CD4-positive, alpha-beta T cell treated with Interleukin-6 for 4 hours (primary cell): ENCODE data around the gene DTNBP1.

Experiments
- DNase-seq: peaks from one replicate; pipeline ENCODE4 v3.0.0-alpha.2; 2020; ENCODE audit warnings: mixed read lengths

DTNBP1 gene

GRCh38 chr6:15513131-15513771 lies 149.6 kb downstream of the DTNBP1 start:
- DNase-seq: no peak

GRCh38 chr6:15512721-15513120 lies 150.1 kb downstream of the DTNBP1 start:
- DNase-seq: no peak

DNA sequence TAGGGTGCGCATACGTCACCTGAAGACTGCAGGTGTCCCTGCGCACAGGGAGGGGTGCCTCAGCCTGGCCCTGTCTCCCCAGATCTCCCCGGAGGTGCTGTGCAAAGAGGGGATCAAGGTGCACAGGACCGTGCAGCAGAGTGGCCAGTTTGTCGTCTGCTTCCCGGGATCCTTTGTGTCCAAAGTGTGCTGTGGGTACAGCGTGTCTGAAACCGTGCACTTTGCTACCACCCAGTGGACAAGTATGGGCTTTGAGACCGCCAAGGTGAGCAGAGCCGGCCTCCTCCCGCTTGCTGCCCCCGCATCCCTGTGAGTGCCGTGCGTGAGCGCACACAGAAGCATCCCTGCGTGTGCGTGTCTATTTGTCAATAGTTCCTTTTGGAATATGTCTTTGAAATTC lies 150.7 kb downstream of the DTNBP1 start:
- DNase-seq: no peak

DNA sequence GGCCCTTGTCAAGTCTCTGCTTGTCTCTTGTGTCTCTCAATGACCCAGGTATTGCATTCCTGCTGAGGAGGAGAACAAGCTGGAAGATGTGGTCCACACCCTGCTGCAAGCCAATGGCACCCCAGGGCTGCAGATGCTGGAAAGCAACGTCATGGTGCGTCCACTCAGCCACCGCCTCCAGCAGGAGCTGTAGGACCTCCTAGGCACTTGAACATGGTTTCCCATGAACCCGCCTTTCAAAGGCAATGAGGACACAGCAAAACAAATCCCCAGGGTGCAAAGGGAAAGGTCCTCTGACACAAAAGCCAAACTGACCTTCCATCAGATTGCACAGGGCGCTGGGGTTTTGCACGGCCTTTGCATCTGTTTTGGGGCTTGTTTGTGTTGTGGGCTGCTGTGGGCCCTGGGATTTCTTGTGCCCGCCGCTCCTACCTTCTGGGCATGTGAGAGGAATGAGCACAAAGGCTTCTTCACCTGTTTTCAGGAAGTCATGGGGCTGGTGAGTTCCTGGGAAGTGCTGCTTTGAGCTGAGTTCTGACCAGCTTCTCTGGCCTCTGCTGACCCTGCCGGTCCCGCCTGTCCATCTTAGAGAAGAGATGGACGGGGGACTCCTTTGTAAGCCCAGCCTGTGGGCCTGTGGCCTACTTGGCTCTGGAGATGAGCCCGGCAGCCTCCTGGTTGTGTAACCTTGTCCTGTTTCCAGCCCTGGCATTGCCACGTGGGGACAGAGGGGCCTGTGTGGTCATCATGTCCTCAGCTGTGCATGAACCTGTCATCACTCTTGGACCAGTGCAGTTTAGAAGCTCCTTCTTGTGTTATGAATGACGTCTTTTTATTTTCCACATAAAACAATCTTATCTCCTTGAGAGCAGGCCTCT lies 151.3 kb downstream of the DTNBP1 start:
- no peak for DNase-seq

DNA sequence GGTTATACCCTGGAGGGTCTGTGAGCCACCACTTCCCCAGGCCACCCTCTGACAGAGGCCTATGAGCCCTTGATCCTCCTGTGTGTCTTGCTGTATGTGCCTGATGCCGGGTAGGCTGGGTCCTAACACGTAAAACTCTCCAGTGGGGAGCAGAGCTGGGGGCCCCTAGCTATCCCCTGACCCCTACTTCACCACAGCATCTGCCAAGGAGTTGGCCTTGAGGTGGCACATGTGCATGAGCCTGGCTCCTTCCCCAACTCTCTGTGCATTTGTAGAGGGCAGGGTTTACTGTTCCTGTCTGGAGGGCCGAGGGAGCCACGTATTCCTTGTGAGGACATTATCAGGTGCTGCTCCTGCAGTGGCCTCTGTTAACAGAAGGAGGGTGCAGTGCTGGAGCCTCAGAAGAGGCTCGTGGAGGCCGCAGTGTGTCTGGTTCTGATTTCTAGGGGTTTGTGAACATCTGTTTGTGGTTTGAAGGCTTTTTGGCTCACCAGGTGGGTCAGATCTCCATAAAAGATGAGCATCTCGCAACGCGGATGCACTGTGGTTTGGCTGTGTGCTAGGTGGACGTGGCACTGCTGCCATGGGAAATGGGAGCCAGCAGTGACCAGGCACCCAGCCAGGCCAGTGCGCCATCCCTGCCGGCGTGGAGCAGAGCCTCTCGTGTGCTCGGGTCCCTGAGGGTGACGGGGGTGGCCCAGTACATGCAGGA lies 152.1 kb downstream of the DTNBP1 start:
- no peak for DNase-seq

DNA sequence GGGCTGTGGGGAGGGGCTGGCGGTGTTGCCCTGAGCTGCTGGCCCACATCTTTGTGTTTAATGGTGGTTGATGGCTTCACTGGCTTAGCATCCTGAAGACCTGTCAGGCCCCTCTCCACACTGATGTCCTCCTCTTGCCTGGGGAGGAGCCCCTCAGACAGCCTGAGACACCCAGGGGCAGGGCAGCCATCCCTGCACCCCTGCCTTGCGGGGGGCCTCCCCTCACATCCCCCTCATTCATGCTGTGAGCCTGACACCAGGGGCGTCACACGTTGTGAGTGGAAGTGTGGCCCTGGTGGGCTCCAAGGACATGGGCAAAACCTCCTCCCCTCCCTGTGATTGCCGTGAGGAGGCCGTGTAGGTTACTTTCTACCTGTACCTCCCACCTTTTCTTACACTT lies 152.7 kb downstream of the DTNBP1 start:
- no peak for DNase-seq

- DNase-seq: no peak
Observed at GRCh38 chr6:15509335-15509933, 153.4 kb downstream of the DTNBP1 start.

DNA sequence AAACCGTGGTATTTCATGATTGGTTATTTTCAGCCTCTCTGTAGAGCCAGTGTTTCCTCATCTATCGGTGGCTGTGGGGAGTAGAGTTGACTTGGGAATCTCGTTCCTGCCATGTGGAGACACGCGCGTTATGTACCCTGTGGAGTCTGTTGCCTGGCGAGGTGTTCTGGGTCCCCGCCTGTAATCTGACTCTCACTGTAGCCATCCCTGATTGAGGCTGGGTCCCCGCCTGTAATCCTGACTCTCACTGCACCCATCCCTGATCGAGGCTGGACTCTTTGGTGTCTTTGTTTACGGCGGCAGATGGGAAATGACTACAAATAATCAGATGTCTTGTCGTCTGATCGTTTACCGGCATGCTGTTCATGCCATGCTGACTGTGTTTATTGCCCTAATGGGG lies 153.9 kb downstream of the DTNBP1 start:
- no peak for DNase-seq

DNA sequence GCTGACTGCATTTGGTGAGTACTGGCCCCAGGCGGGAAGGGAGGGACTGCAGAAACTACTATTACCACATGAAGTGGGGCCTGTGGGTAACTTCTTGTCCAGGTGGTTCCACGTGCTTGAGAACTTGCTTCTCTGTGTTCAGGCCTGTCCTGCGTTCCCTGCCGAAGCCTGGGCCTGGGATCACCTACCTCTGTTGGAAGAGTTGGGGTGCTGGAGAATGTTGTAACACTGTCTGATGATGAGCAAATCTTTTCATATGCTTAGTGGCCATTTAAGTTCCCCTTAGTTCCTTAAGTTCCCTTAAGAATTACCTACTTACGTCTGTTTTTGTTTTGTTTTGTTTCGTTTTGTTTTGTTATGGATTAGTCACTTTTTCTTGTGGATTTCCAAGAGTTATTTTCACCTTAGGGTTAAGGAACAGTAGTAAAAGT lies 154.4 kb downstream of the DTNBP1 start:
- DNase-seq: no peak

DNA sequence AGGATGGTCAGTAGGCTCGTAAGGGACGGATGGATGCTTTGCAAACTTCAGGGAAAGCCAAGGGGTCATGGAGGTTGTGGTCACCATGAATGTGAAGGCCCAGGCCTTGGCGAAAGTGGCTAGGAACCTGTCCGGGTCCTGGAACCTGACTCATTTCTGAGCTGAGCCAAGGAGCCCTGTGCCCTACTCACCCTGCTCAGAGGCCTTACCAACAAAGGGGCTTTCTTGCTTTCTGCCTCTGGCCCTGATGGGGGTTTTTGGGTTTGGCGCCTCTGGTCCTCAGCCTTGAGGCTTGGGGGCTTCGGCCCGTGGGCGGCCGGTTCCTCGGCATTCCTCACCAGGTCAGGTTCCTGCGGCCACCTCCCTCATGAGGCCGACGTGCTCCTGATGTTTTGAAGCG lies 155.1 kb downstream of the DTNBP1 start:
- DNase-seq: no peak

- DNase-seq: no peak
Observed at GRCh38 chr6:15507221-15507620, 155.6 kb downstream of the DTNBP1 start.

- DNase-seq: no peak
Observed at GRCh38 chr6:15506066-15506465, 156.8 kb downstream of the DTNBP1 start.

DNA sequence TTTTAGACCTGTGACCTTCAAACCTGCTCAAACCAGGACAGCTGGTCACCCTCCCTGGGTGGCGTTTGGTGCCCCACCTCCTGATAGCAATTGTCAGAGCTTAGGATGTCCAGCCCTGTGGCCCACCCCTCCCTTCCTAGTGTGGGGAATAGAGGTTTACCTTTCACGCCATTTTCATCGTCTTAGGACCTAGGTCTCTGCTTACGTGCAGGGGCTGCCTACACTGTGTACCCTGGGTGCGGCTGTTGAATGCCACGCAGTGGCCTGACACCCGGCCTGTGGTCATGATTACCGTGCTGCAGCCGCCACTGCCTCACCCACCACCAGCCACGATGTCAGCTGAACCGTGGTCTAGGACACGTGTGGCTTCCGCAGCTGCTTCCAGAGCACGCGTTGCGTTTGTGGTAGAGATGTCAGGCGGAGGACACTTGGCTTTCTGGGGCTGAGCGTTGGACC lies 157.3 kb downstream of the DTNBP1 start:
- DNase-seq: no peak

DNA sequence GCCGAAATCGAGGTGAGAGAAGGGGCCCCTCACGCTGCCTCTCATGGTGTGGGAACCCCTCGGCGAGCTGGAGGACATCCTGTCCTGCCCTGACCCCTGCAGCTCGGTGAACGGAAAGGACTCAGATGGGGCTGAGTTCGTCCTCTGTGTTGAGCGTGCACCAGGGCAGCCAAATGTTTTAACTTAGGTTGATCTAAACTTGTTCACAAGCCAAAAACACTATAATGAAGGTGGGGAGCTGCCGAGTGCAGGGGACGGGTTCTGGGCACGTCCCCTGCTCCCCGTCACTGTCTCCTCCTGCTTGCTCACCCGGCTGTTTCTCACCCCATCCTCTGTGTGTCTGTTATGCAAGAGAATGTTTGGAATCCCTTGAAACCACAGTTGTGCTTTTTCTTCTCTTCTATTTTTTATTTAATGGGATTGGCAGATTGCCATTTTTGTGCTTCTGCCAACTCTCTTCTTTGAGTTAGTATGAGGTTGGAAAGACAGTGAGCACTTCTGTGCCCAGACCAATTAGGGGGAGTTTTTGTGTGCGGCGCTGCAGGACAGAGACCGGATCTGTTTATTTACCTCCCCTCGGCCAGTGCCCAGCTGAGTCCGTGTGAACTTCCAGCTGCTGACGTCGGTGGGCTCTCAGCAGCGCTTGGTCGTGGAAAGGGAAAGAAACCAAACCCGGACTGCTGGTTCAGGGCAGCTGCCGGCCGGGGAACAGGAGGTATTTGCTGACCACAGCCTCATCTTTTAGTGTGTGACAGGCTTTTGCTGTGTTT lies 158.1 kb downstream of the DTNBP1 start:
- DNase-seq: no peak

GRCh38 chr6:15504040-15504495 lies 158.8 kb downstream of the DTNBP1 start:
- no peak for DNase-seq

DNA sequence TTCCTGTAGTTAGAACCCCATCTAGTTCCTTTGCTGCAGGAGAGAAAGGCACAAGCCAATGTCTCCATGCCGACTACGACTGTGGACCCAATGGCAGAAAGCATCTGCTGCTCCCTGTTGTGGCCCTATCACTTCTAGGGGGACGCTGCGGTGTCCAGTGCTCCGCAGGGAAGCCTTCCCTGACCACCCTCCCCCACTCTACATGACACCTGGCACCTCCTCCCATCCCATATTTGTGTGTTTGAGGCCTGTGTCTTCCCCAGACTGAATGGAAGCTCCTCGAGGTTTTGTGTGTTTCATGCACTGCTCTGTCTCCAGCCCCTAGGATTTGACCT lies 159.5 kb downstream of the DTNBP1 start:
- no peak for DNase-seq

DNA sequence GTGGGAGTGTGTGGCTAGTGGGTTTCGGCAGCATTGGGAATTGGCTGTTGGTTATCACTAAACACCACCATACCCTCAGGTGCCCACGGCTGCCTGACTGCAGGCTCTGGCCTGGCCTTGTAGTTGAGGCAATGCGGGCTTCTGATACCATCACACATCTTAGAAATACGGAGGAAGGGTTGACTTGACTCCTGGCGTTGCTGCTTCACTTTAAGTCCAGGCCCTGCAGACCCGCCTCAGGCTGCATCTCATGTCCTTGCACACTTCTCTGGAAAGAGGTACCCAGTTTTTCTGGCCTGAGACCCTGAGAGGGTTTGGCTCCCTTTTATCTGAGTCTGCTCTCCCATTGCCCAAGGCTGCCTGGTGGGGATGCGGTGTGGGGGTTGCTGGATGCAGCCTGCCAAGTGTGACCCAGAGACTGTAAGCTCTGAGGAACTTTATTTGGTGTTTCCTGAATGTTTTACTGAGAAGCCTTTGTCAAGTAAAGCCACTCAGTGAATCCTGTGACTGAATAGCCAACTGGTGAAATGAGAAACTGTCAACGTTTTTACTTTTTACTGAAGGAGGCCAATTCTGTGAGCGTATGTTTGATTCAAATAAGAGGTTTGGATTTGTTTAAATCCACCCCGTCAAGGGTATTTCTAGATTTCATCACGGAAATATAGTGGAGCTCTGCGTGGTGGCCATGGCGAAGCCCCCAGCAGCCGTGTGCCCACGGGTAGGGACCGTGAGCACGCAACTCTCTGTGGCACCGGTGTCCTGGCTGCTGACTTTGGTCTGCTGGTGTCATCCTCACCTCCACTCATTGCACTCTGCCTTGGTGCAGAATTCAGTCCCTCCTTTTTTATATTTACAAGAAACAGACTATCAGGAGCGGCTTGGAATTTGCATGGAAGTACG lies 160.1 kb downstream of the DTNBP1 start:
- no peak for DNase-seq

- DNase-seq: no peak
Observed at GRCh38 chr6:15501826-15502445, 160.9 kb downstream of the DTNBP1 start.

DNA sequence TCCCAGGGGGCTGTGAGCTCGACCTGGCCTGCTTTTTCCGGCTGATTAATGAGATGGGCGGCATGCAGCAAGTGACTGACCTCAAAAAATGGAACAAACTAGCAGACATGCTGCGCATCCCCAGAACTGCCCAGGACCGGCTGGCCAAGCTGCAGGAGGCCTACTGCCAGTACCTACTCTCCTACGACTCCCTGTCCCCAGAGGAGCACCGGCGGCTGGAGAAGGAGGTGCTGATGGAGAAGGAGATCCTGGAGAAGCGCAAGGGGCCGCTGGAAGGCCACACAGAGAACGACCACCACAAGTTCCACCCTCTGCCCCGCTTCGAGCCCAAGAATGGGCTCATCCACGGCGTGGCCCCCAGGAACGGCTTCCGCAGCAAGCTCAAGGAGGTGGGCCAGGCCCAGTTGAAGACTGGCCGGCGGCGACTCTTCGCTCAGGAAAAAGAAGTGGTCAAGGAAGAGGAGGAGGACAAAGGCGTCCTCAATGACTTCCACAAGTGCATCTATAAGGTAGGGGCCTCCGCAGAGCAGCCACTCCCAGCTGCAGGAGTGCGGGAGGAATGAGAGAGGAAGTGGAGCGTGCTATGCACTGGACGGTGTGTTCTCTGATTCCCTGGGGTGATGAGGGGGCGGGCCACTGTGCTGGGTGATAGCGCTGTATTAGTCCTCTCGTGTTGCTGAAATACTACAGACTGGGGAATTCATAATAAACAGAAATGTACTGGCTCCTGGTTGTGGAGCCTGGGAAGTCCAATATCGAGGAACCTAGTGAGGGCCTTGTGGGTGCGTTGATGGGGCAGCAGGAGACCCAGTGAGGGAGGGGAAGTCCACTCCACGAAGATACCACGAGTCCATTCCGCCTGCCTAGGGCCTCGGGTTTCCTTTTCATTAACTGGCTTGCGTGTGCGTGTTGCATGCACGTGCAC lies 161.7 kb downstream of the DTNBP1 start:
- no peak for DNase-seq
